BJ (cell line): ENCODE measurements around the gene FXYD1. TPM values are rescaled to one million over a fixed set of nuclear protein-coding genes. Genes with fewer than 3 reads are reported as not detected.
"Not testable (repeated sequence)": the region's sequence is repeated elsewhere in the genome, so short reads cannot be mapped to it uniquely, and the experiment has no call there.

Source experiments
- CTCF ChIA-PET: fragments of 350-600 bp; formaldehyde crosslinking; extraction: SDS; loops from one replicate; lab custom pipeline; 2021; ENCODE audit warnings: antibody characterized with exemption, inconsistent platforms; lab: Yijun Ruan, JAX
- POLR2A ChIA-PET: fragments of 300-600 bp; sonication (Branson Sonifier 250); formaldehyde crosslinking; extraction: SDS; loops from one replicate; lab custom pipeline; 2021; ENCODE audit warnings: antibody characterized with exemption; lab: Charles Lee
- DNase-seq: peaks from one replicate; pipeline ENCODE4 v3.0.0-alpha.2; 2011; ENCODE audit warnings: low read depth
- H3K27me3 ChIP-seq: 2 replicates; pipeline ENCODE4 v1.6.0; 2011; ENCODE audit warnings: low read length; ENCODE audit not compliant: control insufficient read depth, insufficient read depth
- H3K36me3 ChIP-seq: 2 replicates; pipeline ENCODE4 v1.5.1; 2011; ENCODE audit warnings: low read length; ENCODE audit not compliant: control insufficient read depth, insufficient read depth
- H3K4me3 ChIP-seq: 2 replicates; pipeline ENCODE4 v1.5.1; 2011; ENCODE audit warnings: low read depth, mild to moderate bottlenecking, control low read depth, low read length
- CTCF ChIP-seq: IDR thresholded peaks from 2 replicates; pipeline ENCODE4 v1.5.1; 2011; ENCODE audit warnings: low read depth, mild to moderate bottlenecking, control low read depth, inconsistent platforms, low read length, moderate library complexity; ENCODE audit not compliant: insufficient read depth
- polyA plus RNA-seq: library from polyadenylated mRNA; depleted of rRNA; stranded (reverse); fragments of >200 nt; gene quantifications from 2 replicates; pipeline ENCODE4 v1.2.3, GENCODE V29; 2011

FXYD1 gene
- polyA plus RNA-seq, 1 experiment = 4.0 TPM

GRCh38 chr19:35128398-35129057, 10.1 kb upstream of the FXYD1 start:
- no peak for TF ChIP-seq CTCF
- H3K36me3 ChIP-seq = no peaks in the 10 kb centered on the region
- H3K27me3 ChIP-seq = peaks cover 4% of the 10 kb centered on the region
- ChIA-PET POLR2A (interaction anchor here (0.6 kb wide), 1 partner anchor 85 kb away, joined by 4 read pairs; no protein-coding TSS in a partner anchor), CTCF (interaction anchor here (0.7 to 2.6 kb wide), 3 partner anchors 8 to 14 kb away, joined by 4 to 25 read pairs (median 6); partner anchors contain the start of gene LGI4)
- H3K4me3 ChIP-seq = no peak overlapping the region
- no peak for DNase-seq

GRCh38 chr19:35129724-35130274, 8.8 kb upstream of the FXYD1 start:
- CTCF ChIA-PET = interaction anchor here (1.0 kb wide), 1 partner anchor 15 kb away, joined by 3 read pairs; no protein-coding TSS in a partner anchor
- DNase-seq, H3K36me3 ChIP-seq, H3K27me3 ChIP-seq, POLR2A ChIA-PET, H3K4me3 ChIP-seq: not testable (repeated sequence)

- POLR2A ChIA-PET = no interaction called here
- no peak for DNase-seq
Measured at GRCh38 chr19:35130761-35131720, 7.6 kb upstream of the FXYD1 start.

GRCh38 chr19:35132254-35132653, 6.4 kb upstream of the FXYD1 start:
- H3K4me3 ChIP-seq = no peak overlapping the region
- peaks cover 4% of the 10 kb centered on the region for H3K27me3 ChIP-seq
- TF ChIP-seq CTCF = no peak
- no peaks in the 10 kb centered on the region for H3K36me3 ChIP-seq
- ChIA-PET POLR2A (no interaction called here), CTCF (interaction anchor here (1.0 kb wide), 1 partner anchor 15 kb away, joined by 4 read pairs; no protein-coding TSS in a partner anchor)
- no peak for DNase-seq

More at GRCh38 chr19:35130761-35131720, 7.6 kb upstream of the FXYD1 start:
- TF ChIP-seq CTCF = no peak
- H3K27me3 ChIP-seq = peaks cover 4% of the 10 kb centered on the region
- CTCF ChIA-PET = interaction anchor here (1.0 kb wide), 2 partner anchors 14 to 16 kb away, joined by 3 to 4 read pairs; no protein-coding TSS in a partner anchor
- no peak overlapping the region for H3K4me3 ChIP-seq
- H3K36me3 ChIP-seq = no peaks in the 10 kb centered on the region

GRCh38 chr19:35133826-35134225, 4.8 kb upstream of the FXYD1 start:
- ChIA-PET POLR2A (no interaction called here), CTCF (interaction anchor here (3.0 to 5.6 kb wide), 3 partner anchors 9 to 70 kb away, joined by 22 to 59 read pairs (median 26); partner anchors contain the start of gene FXYD3)
- Histone ChIP-seq H3K36me3 (no peaks in the 10 kb centered on the region), H3K27me3 (peaks cover 4% of the 10 kb centered on the region; the same call in 1 of the 2 replicates), H3K4me3 (no peak overlapping the region)
- no peak for TF ChIP-seq CTCF
- no peak for DNase-seq
